HepG2 (cell line): ENCODE measurements around the gene ACAP3. TPM values are rescaled to one million over a fixed set of nuclear protein-coding genes. Genes with fewer than 3 reads are reported as not detected.

Source experiments
- AKAP8 ChIP-seq: sonication (generic); formaldehyde crosslinking; IDR thresholded peaks from 2 replicates; pipeline ENCODE4 v1.5.1; 2020; ENCODE audit warnings: mild to moderate bottlenecking, missing genetic modification reagents
- CHCHD3 ChIP-seq: sonication (generic); formaldehyde crosslinking; IDR thresholded peaks from 2 replicates; pipeline ENCODE4 v1.8.0; 2022; ENCODE audit warnings: mild to moderate bottlenecking, missing genetic modification reagents, moderate library complexity
- FOXC1 ChIP-seq: sonication (generic); formaldehyde crosslinking; IDR thresholded peaks from 2 replicates; pipeline ENCODE4 v1.8.0; 2022; ENCODE audit warnings: mild to moderate bottlenecking, missing genetic modification reagents, borderline replicate concordance
- GATAD1 ChIP-seq: IDR thresholded peaks from 2 replicates; pipeline ENCODE4 v1.6.1; 2016; ENCODE audit warnings: missing genetic modification reagents, missing compliant biosample characterization
- MAZ ChIP-seq, 2 experiments: sonication (generic) in 1 of 2; formaldehyde crosslinking in 1 of 2; IDR thresholded peaks; 2 replicates each; pipeline versions ENCODE4 v1.5.0 to v1.6.1; 2012 to 2020; ENCODE audit warnings: low read depth in 2 of 2, mild to moderate bottlenecking in 2 of 2, borderline replicate concordance in 1 of 2, improper control_type of control experiment in 1 of 2, low read length in 1 of 2, missing genetic modification reagents in 1 of 2, moderate library complexity in 1 of 2
- MTERF4 ChIP-seq: sonication (generic); formaldehyde crosslinking; IDR thresholded peaks from 2 replicates; pipeline ENCODE4 v1.8.0; 2023; ENCODE audit warnings: mild to moderate bottlenecking, missing genetic modification reagents
- NPAS2 ChIP-seq: sonication (generic); formaldehyde crosslinking; IDR thresholded peaks from 2 replicates; pipeline ENCODE4 v1.8.0; 2022; ENCODE audit warnings: mild to moderate bottlenecking, missing genetic modification reagents, borderline replicate concordance
- NR2F6 ChIP-seq, 2 experiments: IDR thresholded peaks; 2 replicates each; pipeline ENCODE4 v1.6.1; 2016; ENCODE audit warnings: antibody characterized with exemption in 1 of 2, mild to moderate bottlenecking in 1 of 2
- PTBP1 ChIP-seq: fragments of 200-400 bp; formaldehyde crosslinking; IDR thresholded peaks from 2 replicates; pipeline ENCODE4 v1.6.1; 2018; ENCODE audit warnings: low read length, low read depth; ENCODE audit not compliant: poor library complexity, severe bottlenecking
- SP2 ChIP-seq: sonication (generic); formaldehyde crosslinking; IDR thresholded peaks from 2 replicates; pipeline ENCODE4 v1.5.1; 2020; ENCODE audit warnings: mild to moderate bottlenecking, missing genetic modification reagents
- TFDP1 ChIP-seq: IDR thresholded peaks from 2 replicates; pipeline ENCODE4 v1.6.1; 2016; ENCODE audit warnings: missing compliant biosample characterization, missing genetic modification reagents, borderline replicate concordance
- THAP9 ChIP-seq: sonication (generic); formaldehyde crosslinking; IDR thresholded peaks from 2 replicates; pipeline ENCODE4; 2020; ENCODE audit warnings: missing genetic modification reagents, mild to moderate bottlenecking, borderline replicate concordance
- UBTF ChIP-seq: sonication (generic); formaldehyde crosslinking; IDR thresholded peaks from 2 replicates; pipeline ENCODE4 v1.4.0; 2020; ENCODE audit warnings: mild to moderate bottlenecking, missing genetic modification reagents
- ZBTB42 ChIP-seq: sonication (generic); formaldehyde crosslinking; IDR thresholded peaks from 2 replicates; pipeline ENCODE4 v1.5.0; 2020; ENCODE audit warnings: mild to moderate bottlenecking, missing genetic modification reagents
- ZBTB7B ChIP-seq: sonication (generic); formaldehyde crosslinking; IDR thresholded peaks from 2 replicates; pipeline ENCODE4 v1.4.0; 2020; ENCODE audit warnings: missing genetic modification reagents
- ZNF263 ChIP-seq: sonication (generic); formaldehyde crosslinking; IDR thresholded peaks from 2 replicates; pipeline ENCODE4 v1.4.0; 2020; ENCODE audit warnings: missing genetic modification reagents
- ZNF501 ChIP-seq: sonication (generic); formaldehyde crosslinking; IDR thresholded peaks from 2 replicates; pipeline ENCODE4 v1.5.1; 2020; ENCODE audit warnings: mild to moderate bottlenecking, moderate library complexity, missing genetic modification reagents
- ZNF546 ChIP-seq: sonication (generic); formaldehyde crosslinking; conservative IDR thresholded peaks from 2 replicates; pipeline ENCODE4 v1.8.1; 2023; ENCODE audit warnings: mild to moderate bottlenecking, missing genetic modification reagents
- polyA plus RNA-seq, 8 experiments: library from polyadenylated mRNA; depleted of rRNA in 3 of 8; stranded (reverse) in 7 of 8; unstranded in 1 of 8; fragments of >200 nt; fragmentation: Illumina TruSeq in 4 of 8; extraction: Trizol in 4 of 8; gene quantifications; 2 replicates each; pipeline versions ENCODE4 v1.2.1 to v1.2.3, GENCODE V29; 2011 to 2016; ENCODE audit warnings: low read depth in 4 of 8, missing spikeins in 1 of 8, mixed read lengths in 1 of 8; ENCODE audit not compliant: insufficient read depth in 1 of 8
- total RNA-seq, 5 experiments: library from RNA; depleted of rRNA; stranded (reverse); fragments of >200 nt; fragmentation: Illumina TruSeq; extraction: Trizol; gene quantifications; 2 replicates each; pipeline ENCODE4 v1.2.3, GENCODE V29; 2016; ENCODE audit warnings: low read depth in 1 of 5

Gene ACAP3
- total and polyA plus RNA-seq, 2 of the 13 experiments (the other 11 are each of a cell fraction or from before 2014, with no cell fraction given) = 29.4 to 50.8 TPM

- peak; percentile 66; the same call in 1 of the 2 replicates for TF ChIP-seq MTERF4 (CRISPR knock-in tag)
- TF ChIP-seq SP2 = peak; percentile 39; the same call in 1 of the 2 replicates
- peak; percentile 72 for TF ChIP-seq ZBTB7B (CRISPR knock-in tag)
- peak; percentile 46; the same call in 1 of the 2 replicates for TF ChIP-seq THAP9 (CRISPR knock-in tag)
- TF ChIP-seq NPAS2 (CRISPR knock-in tag) = no peak
- peak; percentile 58; the same call in 1 of the 2 replicates for TF ChIP-seq TFDP1 (CRISPR knock-in tag)
- TF ChIP-seq FOXC1 (CRISPR knock-in tag) = peak; percentile 36; the same call in 1 of the 2 replicates
- peak; percentile 28 for TF ChIP-seq PTBP1
- TF ChIP-seq CHCHD3 (CRISPR knock-in tag) = no peak
- TF ChIP-seq ZNF501 (CRISPR knock-in tag) = peak; percentile 55; the same call in 1 of the 2 replicates
- TF ChIP-seq ZBTB42 = no peak
- peak; percentile 53; the same call in 1 of the 2 replicates for TF ChIP-seq GATAD1 (CRISPR knock-in tag)
- peak; percentile 18; the same call in 1 of the 2 replicates for TF ChIP-seq AKAP8 (CRISPR knock-in tag)
- TF ChIP-seq ZNF546 (CRISPR knock-in tag) = peak; percentile 78; the same call in 1 of the 2 replicates
- TF ChIP-seq UBTF (CRISPR knock-in tag) = peak; percentile 86
- no peak for TF ChIP-seq MAZ (IDR thresholded peaks at IDR 0.05; ENCODE audit: borderline replicate concordance, low read depth, low read length)
- TF ChIP-seq MAZ (CRISPR knock-in tag; IDR thresholded peaks at IDR 0.05; ENCODE audit: low read depth) = peak; percentile 51; the same call in 1 of the 2 replicates
- TF ChIP-seq ZNF263 (CRISPR knock-in tag) = peak; percentile 85
- TF ChIP-seq NR2F6 (IDR thresholded peaks at IDR 0.05) = 0 out of 2 replicates have a peak, but pooled peaks have one; percentile 12
- TF ChIP-seq NR2F6 (CRISPR knock-in tag; IDR thresholded peaks at IDR 0.05) = peak; percentile 6; the same call in 1 of the 2 replicates
Observed at GRCh38 chr1:1347663-1348419, 40.1 kb upstream of the ACAP3 start (continued).
